ENCODE data around the gene TFAP2D.
A peak's percentile ranks its signal among the peaks of the same experiment; 100 is the strongest.

TFAP2D gene

DNA sequence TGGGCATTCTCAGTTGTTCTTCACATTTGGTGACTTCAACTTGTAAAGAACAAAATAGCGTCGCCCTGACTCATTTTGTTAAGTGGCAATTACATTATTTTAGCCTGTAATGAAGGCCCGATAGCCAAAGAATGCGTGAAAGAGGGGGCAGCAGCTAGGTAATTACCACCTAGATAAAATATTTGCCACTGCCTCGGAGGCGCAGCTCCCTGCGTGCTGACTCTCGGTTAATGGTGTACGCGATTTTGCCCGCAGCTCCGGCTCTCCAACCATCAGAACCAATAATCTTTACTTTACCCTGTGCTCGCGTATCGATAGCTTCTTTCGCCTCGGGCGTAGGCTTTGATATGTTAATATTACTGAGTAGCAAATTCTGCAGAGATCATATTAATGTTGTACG is 8.7 kb downstream of the TFAP2D start:
- no peak for DNase-seq

DNA sequence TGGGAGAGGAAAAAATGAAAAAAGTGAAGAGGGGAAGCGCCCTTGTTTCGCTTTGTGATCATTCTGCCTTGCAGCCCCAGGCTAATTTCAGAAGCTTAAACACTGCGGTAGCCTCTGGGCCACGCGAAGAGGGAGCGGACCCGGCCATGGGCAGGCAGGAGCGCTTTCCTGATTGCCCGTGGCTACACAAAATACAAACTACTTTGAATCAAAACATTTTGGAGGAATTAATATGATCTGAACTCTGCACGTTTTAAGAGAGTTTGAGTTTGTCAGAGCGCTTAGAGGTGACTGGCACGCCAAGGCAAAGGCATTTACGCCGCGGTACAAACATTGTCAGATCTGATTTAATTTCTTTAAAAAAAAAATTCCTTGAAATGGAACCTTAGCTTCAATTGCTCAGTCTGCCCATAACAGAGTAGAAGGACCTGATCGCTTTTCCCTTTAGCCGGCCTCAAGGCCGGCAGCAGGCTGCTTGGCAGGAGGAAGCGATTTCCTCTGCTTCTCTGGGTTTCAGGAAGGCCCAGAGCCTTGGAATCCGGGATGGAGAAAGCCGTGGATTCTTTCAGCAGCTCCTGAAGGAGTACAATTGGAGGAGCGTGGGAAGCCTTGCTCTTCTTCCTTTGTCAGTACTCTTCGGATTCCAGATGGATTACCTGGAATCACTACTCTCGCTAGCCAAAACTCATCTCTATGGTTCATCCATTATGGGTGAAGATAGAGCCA is 9.7 kb downstream of the TFAP2D start:
- DNase-seq: no peak

DNA sequence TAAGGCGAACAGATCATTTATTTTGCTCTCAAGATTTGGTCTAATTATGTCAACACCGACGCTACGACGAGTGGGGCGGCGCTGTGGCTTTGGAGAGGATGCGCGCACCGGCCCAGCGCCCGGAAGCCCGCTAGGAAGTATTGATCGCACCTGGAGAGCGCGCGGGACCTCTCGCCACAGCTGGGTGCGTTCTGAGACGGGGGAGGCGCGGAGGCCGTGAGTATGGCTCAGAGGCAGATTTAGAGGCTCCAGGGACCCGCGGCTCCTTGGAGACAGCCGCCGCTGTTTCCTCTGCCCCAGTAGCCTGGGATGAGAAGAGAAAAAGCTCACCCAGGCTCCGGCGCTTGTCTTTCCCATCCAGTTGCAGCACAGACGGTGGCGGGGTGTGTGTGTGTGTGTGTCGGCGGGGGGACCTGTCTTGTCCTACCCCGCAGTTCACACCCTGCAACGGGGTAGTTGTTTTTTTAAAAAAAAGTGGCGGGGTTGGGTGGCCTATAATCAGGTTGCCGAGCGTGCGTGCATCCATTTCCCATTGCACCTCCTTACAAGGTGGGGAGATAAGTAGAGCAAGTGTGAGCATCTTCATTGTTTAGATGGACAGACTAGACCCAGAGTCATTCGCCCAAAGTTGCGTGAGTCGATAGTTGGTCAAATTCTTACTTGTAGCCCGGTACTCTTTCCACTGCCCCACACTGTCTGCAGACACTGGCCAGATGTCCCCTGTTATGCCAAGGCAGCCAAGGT is 11.2 kb downstream of the TFAP2D start:
- DNase-seq: no peak

DNA sequence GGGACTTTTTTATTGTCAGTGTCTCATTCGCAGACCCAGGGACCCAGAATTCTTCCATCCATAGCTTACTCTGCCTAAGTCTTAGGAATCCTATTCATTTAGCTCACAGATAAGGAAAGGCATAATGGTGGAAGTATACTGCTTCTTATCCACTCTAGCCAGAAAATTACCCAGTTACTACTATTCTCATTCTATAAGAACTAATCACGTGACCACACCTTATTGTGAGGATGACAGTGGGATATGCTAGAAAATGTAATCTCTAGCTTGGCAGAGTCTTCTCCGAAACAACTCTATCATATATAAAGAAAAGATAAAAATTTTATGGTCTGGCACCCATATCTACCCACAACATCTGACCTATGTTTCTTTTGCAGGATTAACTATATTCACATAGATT is 21.2 kb downstream of the TFAP2D start:
- no peak for DNase-seq

DNA sequence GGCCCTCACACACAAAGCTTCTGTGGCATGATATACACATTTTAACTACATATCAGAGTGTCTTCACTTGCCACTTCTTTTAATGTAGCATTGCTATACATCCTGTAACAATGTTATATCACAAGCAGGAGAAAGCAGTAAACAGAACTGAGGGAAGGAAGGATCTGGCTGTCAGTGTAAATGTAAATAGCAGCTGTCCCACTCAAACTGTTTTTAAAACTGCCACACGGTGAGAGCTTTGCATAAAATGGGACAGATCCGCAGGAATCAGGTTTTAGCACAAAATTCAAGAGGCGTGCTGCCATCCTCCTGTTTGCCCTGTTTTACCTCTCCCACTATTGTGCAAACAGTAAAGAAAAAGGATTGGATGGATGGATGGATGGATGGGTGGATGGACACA is 28.8 kb downstream of the TFAP2D start:
- no peak for DNase-seq

DNA sequence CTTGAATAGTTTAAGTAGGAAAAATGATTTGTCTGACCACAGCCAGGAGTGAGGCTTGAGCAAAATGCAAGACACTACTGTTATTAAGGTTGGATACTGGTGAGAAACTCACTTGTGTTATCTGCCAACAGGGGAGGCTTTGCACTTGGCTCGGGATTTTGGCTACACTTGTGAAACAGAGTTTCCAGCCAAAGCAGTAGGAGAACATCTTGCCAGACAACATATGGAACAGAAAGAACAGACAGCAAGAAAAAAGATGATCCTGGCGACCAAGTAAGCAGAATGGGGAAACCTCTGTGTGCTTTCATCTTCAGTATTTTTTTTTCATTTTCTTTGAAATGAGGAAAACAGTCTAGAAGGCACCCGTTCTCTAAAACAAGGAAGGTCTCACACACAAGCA is 31.6 kb downstream of the TFAP2D start:
- no peak for DNase-seq

DNA sequence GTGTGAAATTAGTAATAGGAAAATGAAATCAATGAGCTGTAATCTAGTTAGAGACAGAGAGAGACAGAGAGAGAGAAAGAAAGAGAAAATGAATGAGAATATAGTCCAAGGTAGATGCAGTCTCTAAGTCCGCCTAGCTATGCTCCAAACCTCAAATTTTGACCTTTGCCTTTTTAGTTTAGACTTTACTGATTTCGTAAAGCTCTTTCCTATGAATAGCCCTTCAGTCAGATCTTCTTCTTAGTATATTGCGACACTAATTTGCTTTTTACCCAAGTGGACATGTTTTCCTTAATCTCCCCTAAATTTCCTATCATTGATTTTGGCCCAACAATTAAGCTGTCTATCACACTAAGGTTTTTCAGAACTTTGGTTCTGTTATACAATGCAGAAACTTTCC is 49.5 kb downstream of the TFAP2D start:
- DNase-seq: no peak

DNA sequence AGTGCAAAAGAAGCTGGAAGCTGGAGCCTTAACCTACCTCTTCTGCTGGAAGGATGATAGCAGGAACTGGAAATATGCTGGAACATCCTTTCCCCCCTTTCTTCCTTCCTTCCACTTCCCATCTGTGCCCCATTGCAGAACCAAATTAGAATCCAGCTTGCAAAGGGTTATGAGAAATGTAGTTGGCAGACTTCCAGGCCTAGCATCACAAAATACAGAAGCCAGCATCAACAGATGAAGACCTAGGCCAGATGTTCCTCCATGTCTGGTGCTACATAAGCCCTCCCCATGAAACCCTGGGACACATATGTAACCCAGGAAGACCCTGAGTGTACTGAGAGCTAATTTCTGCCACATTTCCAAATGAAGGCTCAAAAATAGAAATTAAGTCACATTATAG is 65.4 kb downstream of the TFAP2D start:
- DNase-seq: no peak

DNA sequence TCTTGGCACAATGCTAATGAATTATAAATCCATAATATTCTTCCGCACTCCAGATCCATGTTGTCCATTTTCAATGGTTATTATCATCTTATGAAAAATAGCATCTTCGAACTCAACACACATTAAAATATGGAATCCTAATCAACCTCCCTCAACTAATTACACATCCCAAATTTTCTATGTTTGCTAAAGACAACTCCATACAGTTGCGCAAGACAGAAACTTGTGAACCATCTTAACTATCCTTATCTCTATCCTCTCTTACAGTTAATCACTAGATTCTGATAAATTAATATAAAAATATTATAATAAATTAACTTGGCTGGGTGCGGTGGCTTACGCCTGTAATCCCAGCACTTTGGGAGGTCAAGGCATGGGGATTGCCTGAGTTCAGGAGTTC is 67.1 kb downstream of the TFAP2D start:
- DNase-seq: no peak

DNA sequence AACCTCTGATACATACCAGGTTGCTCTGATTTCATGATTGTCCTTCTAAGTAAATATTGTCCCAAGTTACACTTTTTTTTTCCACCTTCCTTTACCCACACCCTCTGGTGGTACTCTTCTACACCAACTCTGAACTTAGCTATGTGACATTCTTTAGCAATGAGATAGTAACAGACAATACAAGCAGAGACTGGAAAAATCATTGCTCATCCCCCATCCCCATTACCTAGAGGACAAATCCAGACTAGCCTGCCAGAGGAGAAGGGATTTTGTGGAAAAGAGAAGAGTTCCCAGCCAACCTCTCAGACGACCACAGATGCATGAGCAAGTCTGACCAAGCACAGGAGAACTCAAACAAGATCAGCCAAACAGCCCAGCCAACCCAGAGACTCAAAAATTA is 72.6 kb downstream of the TFAP2D start:
- no peak for DNase-seq

DNA sequence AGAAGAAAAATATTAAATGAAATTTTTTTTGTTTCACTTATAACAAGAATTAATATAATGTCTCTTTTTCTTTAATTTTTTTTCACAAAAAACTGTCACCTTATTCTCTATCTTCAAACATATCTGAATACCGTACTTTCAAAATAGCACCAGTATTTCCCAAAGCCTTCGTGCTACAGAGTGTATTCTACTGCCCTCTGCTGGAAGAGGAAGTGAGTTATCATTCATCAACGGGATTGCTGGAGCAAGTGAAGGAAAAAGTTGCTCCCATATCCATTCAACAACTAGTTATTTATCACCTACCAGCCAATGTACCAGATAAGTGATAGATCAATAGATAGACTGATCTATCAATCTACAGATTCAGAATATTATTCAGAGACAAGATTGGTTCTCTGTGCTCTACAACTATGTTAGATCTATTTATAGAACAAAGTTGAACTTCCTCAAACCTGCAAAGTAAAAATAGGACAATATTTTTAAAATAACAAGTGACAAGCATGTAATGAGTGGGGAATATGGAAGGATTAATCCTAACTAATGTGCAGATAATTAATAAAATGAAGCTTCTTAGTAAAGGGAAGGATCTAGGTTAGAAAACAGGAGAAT is 78.7 kb downstream of the TFAP2D start:
- peak; percentile 2 for DNase-seq

DNA sequence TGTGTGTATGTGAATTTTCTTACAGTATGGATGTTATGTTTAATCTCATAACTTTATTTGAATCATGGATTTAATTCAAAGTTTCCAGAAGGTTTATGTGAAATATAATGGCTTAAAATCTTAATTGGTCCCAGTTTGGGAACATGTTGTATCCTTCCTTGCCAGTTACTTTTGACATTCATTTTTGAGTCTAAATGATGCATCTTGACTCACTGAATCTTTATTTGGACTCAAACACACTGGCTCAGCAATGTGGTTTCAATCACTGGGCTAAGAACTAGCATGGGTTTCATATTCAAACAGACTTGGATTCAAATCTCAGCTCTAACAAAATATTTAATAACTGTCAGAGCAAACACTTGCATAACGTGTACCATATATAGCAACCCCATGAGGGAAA is 79.4 kb downstream of the TFAP2D start:
- no peak for DNase-seq

DNA sequence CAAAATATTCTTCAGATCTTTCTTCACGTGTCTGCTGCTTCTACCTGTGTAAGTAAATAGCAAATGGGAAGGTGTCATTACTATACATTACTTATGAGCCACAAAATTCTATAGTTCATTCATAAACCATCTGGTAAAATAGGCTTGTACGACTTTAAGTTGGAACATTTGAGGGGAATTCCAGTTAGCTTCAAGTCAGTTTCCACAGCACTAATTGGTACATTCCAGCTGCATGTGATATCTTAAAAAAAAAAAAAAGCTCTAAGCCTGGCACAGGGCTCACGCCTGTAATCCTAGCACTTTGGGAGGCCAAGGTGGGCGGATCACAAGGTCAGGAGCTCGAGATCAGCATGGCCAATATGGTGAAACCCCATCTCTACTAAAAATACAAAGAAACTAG is 82.2 kb downstream of the TFAP2D start:
- no peak for DNase-seq

DNA sequence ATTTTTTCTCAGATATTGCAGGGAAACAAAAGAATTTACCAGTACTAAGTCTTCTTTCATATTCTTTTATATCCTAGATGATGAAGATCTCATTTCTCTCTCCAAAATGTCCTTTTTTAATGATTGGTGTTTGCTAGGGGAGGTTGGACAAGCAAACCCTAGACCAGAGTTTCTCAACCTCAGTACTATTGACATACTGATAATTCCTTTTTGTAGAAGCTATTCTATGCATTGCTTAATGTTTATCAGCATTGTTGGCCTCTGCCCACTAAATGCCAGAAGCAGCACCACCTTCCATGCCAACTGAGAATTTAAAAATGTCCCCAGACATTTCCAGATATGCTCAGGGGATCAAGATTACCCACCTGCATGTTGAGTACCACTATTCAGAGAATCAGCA is 91.0 kb downstream of the TFAP2D start:
- DNase-seq: no peak

DNA sequence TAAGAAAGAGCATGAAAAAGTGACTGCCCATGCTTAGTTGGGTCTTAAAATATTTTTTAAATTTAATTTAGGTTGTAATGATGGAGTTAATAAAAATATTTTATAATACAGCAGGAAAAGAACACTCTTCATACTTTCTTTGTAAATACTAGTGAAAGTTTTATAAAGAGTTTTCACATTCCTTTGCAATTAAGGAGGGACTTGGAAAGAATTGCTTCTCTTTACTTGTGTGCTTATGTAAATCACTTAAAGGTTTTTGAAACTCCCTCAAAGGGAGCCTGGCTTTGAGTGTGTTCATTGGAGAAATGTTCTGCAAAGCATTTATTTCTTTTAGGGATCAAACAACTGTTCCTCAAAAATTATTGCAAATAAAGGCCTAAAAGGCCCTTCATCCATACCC is 93.7 kb downstream of the TFAP2D start:
- no peak for DNase-seq

DNA sequence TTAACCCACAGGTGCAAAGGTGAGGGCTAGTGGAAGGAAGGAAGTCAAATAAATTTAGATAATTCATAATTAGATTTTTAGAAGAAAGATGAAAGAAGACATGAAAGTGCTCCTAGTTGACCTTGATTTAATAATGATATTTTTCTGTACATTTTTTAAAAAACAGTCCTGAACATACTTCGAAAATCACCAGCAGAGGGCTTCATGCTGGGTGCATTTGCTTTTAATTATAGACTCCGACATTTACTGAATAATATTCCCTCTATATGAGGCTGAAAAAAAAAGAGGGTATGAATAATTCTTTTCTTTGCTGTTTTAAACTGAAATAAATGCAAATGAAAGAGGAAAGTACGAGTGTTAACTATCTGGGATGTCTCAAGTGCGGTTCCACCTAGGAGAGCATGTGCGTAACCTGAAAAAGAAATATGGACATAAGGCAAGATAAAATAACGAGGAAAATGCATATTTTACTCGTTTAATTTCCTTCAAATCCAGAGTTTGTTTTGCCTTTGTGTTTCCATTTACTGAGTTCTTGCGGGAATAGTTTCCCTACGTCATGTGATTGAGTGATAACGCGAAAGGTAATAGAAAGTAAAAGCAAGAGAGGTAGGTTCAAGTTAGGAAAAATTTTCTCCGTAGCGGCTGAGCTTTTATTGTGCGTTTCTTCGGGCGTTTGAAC is 102.2 kb downstream of the TFAP2D start:
- DNase-seq: no peak

DNA sequence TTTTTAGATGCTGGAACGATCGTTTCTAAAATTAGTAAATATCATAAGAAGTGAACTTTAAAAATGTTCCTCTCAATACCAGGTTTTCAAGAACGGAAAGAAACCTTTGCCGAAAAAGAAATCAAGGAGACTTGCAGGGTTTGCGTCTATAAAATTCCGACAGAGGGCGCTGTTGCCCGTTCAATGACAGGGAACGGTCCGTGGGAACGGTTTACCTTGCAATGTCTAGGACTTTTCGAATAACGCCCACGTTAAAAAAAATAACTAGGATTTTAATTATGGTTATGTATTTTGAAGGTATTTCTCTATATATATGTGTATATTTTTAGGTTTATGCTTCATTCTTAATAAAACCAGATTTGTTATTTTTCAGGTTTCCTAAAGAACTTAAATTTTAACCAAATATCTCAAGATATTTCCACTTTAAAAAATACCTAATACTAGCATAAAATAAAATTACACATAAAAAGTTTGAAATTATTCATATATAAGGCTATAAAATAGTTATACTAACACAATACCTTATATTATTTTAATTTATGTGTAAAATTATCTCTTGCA is 102.9 kb downstream of the TFAP2D start:
- no peak for DNase-seq

DNA sequence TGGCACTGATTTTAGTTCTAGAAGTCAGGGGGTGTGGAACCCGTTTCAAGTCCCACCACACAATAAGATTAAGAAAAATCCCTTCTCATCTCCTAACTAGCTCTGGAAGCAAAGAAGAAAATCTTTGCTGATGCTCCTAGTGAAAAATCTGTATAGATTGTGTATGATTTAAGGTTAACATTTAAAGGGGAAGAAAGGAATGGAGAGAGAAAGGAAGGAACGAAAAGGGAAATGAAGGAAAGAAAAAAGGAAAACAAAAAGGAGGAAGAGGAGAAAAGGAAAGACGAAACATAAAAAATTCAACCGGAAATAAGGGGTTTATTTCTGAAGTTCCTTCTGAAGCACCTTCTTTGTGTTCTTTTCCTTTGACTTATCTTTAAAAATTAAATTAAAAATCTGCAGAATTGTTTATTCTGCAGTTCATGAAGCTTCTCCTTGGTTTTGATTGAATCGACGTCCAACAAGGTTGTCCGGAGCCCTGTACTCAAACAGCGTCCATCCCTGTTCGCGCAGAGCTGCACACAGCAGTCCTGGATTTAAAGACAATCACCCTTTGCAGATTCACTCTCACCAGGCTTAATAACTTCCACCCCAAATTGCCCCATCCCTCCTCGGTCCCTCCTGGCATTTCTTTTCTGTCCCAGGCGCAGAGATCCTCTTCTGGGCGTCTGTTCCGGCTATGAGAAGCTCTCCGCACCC is 103.8 kb downstream of the TFAP2D start:
- DNase-seq: no peak

DNA sequence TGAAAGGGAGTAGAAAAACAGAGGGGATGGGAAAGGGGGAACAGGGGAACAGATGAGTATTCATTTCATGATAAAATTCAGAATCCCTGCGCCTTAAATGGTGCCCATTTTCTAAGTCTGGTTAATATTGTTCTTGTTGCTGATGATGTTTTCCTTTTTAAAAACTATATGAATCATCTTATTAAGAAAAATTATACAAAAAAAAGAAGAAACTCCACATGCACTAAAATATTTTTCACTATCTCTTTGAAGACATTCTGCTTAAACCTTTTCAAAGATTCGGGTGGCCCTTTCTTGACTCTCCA is 104.3 kb downstream of the TFAP2D start:
- no peak for DNase-seq

DNA sequence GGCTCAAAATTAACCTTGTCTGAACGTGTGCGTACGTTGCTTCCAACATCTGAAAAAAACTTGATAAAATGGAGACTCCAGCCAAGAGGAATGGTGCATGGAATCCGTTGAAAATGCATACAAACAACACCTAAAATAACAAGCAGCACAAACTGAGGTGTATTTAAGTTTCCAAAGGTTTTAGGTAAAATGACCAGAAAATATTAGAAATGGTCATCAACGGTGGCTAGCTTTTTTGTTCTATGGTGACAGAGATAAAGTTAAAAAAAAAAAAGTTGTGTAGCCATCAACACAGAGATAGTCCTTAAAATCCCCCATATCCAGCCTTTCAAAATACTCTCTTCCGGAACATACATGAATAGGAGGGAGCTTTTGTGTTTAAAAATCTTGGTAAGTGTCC is 104.7 kb downstream of the TFAP2D start:
- DNase-seq: no peak

DNA sequence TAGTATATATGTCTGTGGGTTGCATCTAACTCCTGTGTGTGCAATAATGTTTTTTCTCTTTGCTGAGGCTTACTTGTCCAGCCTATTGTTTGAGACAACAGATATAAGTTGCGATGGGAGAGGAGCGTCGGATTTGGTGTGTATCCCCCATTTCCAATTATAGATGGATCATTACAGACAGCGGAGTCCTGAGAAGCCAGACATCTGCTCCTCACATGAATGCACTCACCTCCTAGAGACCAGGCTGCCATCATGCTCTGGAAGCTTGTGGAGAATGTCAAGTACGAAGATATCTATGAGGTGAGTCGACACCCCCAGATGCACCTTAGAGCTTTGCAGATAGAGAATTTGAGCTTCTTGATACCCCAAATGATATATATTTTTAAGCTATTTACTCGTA is 105.3 kb downstream of the TFAP2D start, which contains the start of gene TFAP2B:
TSS of gene TFAP2B (plus strand) at position 199 of the 400 bp plus-strand sequence. CDS start at position 220, 21 bp downstream.
- DNase-seq: no peak

DNA sequence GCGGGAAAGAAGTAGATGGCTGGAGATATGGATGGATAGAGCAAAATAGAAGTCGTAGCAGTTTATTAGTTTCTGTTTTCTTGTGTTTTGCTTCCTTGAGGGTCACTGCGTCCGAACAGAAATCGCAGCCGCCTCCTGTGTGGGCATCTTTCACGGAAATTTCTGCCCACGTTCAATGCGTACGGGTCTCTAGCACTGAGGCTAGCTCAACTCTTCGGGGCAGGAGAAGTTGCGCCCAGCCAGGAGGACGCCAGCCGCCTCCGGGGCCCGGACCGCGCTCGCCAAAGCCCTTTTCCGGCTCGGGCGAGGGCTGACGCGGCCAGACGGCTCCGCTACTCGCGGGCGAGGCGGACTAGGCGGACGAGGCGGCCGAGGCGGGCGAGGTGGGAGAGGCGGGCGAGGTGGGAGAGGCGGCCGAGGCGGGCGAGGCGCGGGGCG is 106.2 kb downstream of the TFAP2D start:
- no peak for DNase-seq

Measured in NCI-H2081 treated with DMSO at 0.1 percent for 48 hours (cell line).